ENCODE data around the gene SH2D4B.

GRCh38 chr10:80526218-80526617 lies 11.5 kb upstream of the SH2D4B start:
- TF ChIP-seq CTCF (conservative IDR thresholded peaks at IDR 0.05; ENCODE audit: low read length) (no peak), EZH2phosphoT487 (IDR thresholded peaks at IDR 0.05; ENCODE audit: borderline replicate concordance, low read depth, low read length) (no peak)

All from OCI-LY7 (cell line).